Liver (tissue), 9 donors: ENCODE results near the gene NPAS2. TPM values are rescaled to one million over a fixed set of nuclear protein-coding genes. Genes with fewer than 3 reads are reported as not detected.

ENCODE experiments used
- DNase-seq: peaks from one replicate; pipeline ENCODE4 v3.0.0-alpha.2; 2017; ENCODE audit warnings: low spot score
- H3K27ac ChIP-seq, 2 donors: one replicate each; pipeline ENCODE4 v1.7.0; 2013; ENCODE audit warnings: inconsistent platforms in 2 of 2, low read length in 2 of 2, control low read depth in 1 of 2, low read depth in 1 of 2, mild to moderate bottlenecking in 1 of 2
- H3K27me3 ChIP-seq, 4 donors: one replicate each; pipeline versions ENCODE4 v1.6.1 to v1.7.0; 2013; ENCODE audit warnings: low read length in 3 of 4, inconsistent platforms in 1 of 4, mild to moderate bottlenecking in 1 of 4, moderate library complexity in 1 of 4; ENCODE audit not compliant: control insufficient read depth in 4 of 4, insufficient read depth in 4 of 4
- H3K36me3 ChIP-seq, 4 donors: one replicate each; pipeline versions ENCODE4 v1.6.1 to v1.7.0; 2013; ENCODE audit warnings: low read length in 3 of 4, mild to moderate bottlenecking in 3 of 4, low read depth in 1 of 4, moderate library complexity in 1 of 4; ENCODE audit not compliant: control insufficient read depth in 4 of 4, insufficient read depth in 3 of 4
- H3K4me1 ChIP-seq, 4 donors: one replicate each; pipeline versions ENCODE4 v1.6.1 to v1.7.0; 2013; ENCODE audit warnings: low read length in 3 of 4, mild to moderate bottlenecking in 3 of 4, moderate library complexity in 1 of 4; ENCODE audit not compliant: control insufficient read depth in 4 of 4, insufficient read depth in 4 of 4
- H3K4me3 ChIP-seq, 3 donors: one replicate each; pipeline versions ENCODE4 v1.6.1 to v1.7.0; 2013; ENCODE audit warnings: low read length in 3 of 3, control low read depth in 1 of 3, low read depth in 1 of 3, mild to moderate bottlenecking in 1 of 3
- H3K9ac ChIP-seq, 2 donors: one replicate each; pipeline ENCODE4 v1.7.0; 2013; ENCODE audit warnings: low read length in 2 of 2, mild to moderate bottlenecking in 2 of 2, moderate library complexity in 2 of 2, control low read depth in 1 of 2, low read depth in 1 of 2
- H3K9me3 ChIP-seq, 4 donors: one replicate each; pipeline versions ENCODE4 v1.6.1 to v1.7.0; 2013; ENCODE audit warnings: low read length in 3 of 4; ENCODE audit not compliant: control insufficient read depth in 4 of 4
- EGR1 ChIP-seq, 2 donors: IDR thresholded peaks; 2 replicates each; pipeline ENCODE4 v1.6.1; 2016 to 2018; ENCODE audit warnings: antibody characterized with exemption in 2 of 2, low read depth in 2 of 2
- FOXA1 ChIP-seq: IDR thresholded peaks from 2 replicates; pipeline ENCODE4 v1.6.1; 2016; ENCODE audit warnings: antibody characterized with exemption
- FOXA2 ChIP-seq: IDR thresholded peaks from 2 replicates; pipeline ENCODE4 v1.6.1; 2016; ENCODE audit warnings: antibody characterized with exemption
- GABPA ChIP-seq, 2 donors: IDR thresholded peaks in 1 of 2; conservative IDR thresholded peaks in 1 of 2; 2 replicates each; pipeline ENCODE4 v1.6.1; 2016; ENCODE audit warnings: antibody characterized with exemption in 2 of 2, mild to moderate bottlenecking in 1 of 2, moderate library complexity in 1 of 2
- HNF4A ChIP-seq, 2 donors: conservative IDR thresholded peaks; 2 replicates each; pipeline ENCODE4 v1.6.1; 2016; ENCODE audit warnings: antibody characterized with exemption in 2 of 2, mild to moderate bottlenecking in 2 of 2
- HNF4G ChIP-seq: IDR thresholded peaks from 2 replicates; pipeline ENCODE4 v1.6.1; 2016; ENCODE audit warnings: antibody characterized with exemption
- JUND ChIP-seq, 2 donors: IDR thresholded peaks; 2 replicates each; pipeline ENCODE4 v1.6.1; 2016; ENCODE audit warnings: antibody characterized with exemption in 2 of 2
- NR2F2 ChIP-seq: IDR thresholded peaks from 2 replicates; pipeline ENCODE4 v1.6.1; 2016; ENCODE audit warnings: antibody characterized with exemption
- RAD21 ChIP-seq, 2 donors: IDR thresholded peaks; 2 replicates each; pipeline ENCODE4 v1.6.1; 2016; ENCODE audit warnings: antibody characterized with exemption in 2 of 2, mild to moderate bottlenecking in 2 of 2
- RXRA ChIP-seq, 2 donors: IDR thresholded peaks; 2 replicates each; pipeline ENCODE4 v1.6.1; 2017 to 2018; ENCODE audit warnings: antibody characterized with exemption in 2 of 2, mild to moderate bottlenecking in 1 of 2
- SP1 ChIP-seq: IDR thresholded peaks from 2 replicates; pipeline ENCODE4 v1.6.1; 2018; ENCODE audit warnings: antibody characterized with exemption, mild to moderate bottlenecking
- TAF1 ChIP-seq: conservative IDR thresholded peaks from 2 replicates; pipeline ENCODE4 v1.6.1; 2016; ENCODE audit warnings: antibody characterized with exemption, mild to moderate bottlenecking
- YY1 ChIP-seq: IDR thresholded peaks from 2 replicates; pipeline ENCODE4 v1.6.1; 2016; ENCODE audit warnings: antibody characterized with exemption, mild to moderate bottlenecking
- WGBS: extraction: QIAGEN DNeasy Blood & Tissue Kit; methylation state at CpG from one replicate; pipeline ENCODE4 v1.1.7; 2013; 5-methylcytosine and 5-hydroxymethylcytosine counted together
- polyA plus RNA-seq, 2 donors: library from polyadenylated mRNA; stranded (reverse) in 1 of 2; unstranded in 1 of 2; fragments of 200-250 nt in 1 of 2; fragments of >200 nt in 1 of 2; fragmentation: Nextera tagmentation in 1 of 2; extraction: Ambion mirVana in 1 of 2; gene quantifications; one replicate each; pipeline versions ENCODE4 v1.2.1 to v1.2.3, GENCODE V29; 2013 to 2015
- total RNA-seq, 2 donors: library from RNA; depleted of rRNA; stranded (reverse); fragments of >200 nt; gene quantifications; one replicate each; pipeline ENCODE4 v1.2.3, GENCODE V29; 2014
- TF ChIP-seq, protein P1 (sequence below): IDR thresholded peaks from 2 replicates; pipeline ENCODE4 v1.6.1; 2016; ENCODE audit warnings: antibody characterized with exemption, mild to moderate bottlenecking
- TF ChIP-seq, protein P2 (sequence below): IDR thresholded peaks from 2 replicates; pipeline ENCODE4 v1.6.1; 2016; ENCODE audit warnings: antibody characterized with exemption
- TF ChIP-seq, protein P3 (sequence below): IDR thresholded peaks from 2 replicates; pipeline ENCODE4 v1.6.1; 2016; ENCODE audit warnings: antibody characterized with exemption
- TF ChIP-seq, protein P4 (sequence below): IDR thresholded peaks from 2 replicates; pipeline ENCODE4 v1.6.1; 2016; ENCODE audit warnings: antibody characterized with exemption
- TF ChIP-seq, protein P5 (sequence below): fragments of 150-350 bp; IDR thresholded peaks from 2 replicates; pipeline ENCODE4 v1.5.1; 2017; ENCODE audit warnings: improper control_type of control experiment, low read depth, low read length; ENCODE audit not compliant: missing input control
- donor health status: healthy.
- donor health status: healthy.
- donor health status: healthy.
- donor health status: healthy.
- donor health status: healthy.

The NPAS2 gene
- total and polyA plus RNA-seq, 4 donors: 0.33 to 24.3 (median 6.6) TPM

DNA sequence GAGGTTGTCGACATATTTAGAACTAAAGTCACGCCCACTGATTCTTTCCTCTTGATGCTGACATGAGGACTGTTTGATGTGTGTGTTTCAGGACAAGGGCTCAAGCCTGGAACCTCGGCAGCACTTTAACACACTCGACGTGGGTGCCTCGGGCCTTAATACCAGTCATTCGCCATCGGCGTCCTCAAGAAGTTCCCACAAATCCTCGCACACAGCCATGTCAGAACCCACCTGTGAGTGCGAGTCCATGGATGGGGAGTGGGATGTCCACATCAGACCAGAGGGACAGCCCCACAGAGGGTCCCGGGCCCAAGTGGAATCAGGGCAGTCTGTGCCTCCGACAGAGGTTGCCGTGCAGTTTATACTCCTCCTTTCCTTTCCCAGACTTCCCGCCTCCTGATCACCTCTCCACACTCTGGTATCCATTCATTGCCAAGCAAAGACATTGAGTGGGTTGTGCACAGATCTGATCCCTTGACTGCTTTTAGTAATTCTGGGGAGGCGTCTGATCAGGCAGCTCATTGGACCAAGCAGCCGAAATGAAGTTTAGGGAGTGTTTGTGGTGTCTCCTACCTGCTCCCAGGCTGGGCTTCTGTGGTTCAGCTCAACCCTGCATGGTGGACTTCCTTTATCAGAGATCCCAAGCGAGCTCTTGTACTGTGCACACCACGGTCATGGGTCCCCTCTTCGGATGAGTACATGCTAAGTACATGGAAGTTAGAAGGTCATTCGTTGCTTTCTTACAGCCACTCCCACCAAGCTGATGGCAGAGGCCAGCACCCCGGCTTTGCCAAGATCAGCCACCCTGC is 155.0 kb downstream of the NPAS2 start:
- peaks cover 4 to 50% (median 13%) of the 10 kb centered on the region in 4 donors for H3K36me3 ChIP-seq
- no peak overlapping the region for H3K9ac ChIP-seq
- DNase-seq: no peak
- TF ChIP-seq JUND (IDR thresholded peaks at IDR 0.05) (no peak), YY1 (no peak), HNF4A (conservative IDR thresholded peaks at IDR 0.05) (no peak), RXRA (IDR thresholded peaks at IDR 0.05) (no peak), TAF1 (no peak), FOXA2 (no peak), EGR1 (IDR thresholded peaks at IDR 0.05; ENCODE audit: low read depth in 2 of 2) (no peak), HNF4G (no peak), SP1 (no peak), GABPA (IDR thresholded peaks at IDR 0.05 in 1 of 2, conservative IDR thresholded peaks at IDR 0.05 in 1 of 2) (no peak), NR2F2 (no peak), RAD21 (IDR thresholded peaks at IDR 0.05) (no peak), FOXA1 (no peak)
- TF ChIP-seq, protein P1, sequence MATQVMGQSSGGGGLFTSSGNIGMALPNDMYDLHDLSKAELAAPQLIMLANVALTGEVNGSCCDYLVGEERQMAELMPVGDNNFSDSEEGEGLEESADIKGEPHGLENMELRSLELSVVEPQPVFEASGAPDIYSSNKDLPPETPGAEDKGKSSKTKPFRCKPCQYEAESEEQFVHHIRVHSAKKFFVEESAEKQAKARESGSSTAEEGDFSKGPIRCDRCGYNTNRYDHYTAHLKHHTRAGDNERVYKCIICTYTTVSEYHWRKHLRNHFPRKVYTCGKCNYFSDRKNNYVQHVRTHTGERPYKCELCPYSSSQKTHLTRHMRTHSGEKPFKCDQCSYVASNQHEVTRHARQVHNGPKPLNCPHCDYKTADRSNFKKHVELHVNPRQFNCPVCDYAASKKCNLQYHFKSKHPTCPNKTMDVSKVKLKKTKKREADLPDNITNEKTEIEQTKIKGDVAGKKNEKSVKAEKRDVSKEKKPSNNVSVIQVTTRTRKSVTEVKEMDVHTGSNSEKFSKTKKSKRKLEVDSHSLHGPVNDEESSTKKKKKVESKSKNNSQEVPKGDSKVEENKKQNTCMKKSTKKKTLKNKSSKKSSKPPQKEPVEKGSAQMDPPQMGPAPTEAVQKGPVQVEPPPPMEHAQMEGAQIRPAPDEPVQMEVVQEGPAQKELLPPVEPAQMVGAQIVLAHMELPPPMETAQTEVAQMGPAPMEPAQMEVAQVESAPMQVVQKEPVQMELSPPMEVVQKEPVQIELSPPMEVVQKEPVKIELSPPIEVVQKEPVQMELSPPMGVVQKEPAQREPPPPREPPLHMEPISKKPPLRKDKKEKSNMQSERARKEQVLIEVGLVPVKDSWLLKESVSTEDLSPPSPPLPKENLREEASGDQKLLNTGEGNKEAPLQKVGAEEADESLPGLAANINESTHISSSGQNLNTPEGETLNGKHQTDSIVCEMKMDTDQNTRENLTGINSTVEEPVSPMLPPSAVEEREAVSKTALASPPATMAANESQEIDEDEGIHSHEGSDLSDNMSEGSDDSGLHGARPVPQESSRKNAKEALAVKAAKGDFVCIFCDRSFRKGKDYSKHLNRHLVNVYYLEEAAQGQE: no peak
- TF ChIP-seq, protein P2, sequence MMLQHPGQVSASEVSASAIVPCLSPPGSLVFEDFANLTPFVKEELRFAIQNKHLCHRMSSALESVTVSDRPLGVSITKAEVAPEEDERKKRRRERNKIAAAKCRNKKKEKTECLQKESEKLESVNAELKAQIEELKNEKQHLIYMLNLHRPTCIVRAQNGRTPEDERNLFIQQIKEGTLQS: no peak
- TF ChIP-seq, protein P3, sequence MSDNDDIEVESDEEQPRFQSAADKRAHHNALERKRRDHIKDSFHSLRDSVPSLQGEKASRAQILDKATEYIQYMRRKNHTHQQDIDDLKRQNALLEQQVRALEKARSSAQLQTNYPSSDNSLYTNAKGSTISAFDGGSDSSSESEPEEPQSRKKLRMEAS: no peak
- TF ChIP-seq, protein P4, sequence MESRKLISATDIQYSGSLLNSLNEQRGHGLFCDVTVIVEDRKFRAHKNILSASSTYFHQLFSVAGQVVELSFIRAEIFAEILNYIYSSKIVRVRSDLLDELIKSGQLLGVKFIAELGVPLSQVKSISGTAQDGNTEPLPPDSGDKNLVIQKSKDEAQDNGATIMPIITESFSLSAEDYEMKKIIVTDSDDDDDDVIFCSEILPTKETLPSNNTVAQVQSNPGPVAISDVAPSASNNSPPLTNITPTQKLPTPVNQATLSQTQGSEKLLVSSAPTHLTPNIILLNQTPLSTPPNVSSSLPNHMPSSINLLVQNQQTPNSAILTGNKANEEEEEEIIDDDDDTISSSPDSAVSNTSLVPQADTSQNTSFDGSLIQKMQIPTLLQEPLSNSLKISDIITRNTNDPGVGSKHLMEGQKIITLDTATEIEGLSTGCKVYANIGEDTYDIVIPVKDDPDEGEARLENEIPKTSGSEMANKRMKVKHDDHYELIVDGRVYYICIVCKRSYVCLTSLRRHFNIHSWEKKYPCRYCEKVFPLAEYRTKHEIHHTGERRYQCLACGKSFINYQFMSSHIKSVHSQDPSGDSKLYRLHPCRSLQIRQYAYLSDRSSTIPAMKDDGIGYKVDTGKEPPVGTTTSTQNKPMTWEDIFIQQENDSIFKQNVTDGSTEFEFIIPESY: no peak
- TF ChIP-seq, protein P5, sequence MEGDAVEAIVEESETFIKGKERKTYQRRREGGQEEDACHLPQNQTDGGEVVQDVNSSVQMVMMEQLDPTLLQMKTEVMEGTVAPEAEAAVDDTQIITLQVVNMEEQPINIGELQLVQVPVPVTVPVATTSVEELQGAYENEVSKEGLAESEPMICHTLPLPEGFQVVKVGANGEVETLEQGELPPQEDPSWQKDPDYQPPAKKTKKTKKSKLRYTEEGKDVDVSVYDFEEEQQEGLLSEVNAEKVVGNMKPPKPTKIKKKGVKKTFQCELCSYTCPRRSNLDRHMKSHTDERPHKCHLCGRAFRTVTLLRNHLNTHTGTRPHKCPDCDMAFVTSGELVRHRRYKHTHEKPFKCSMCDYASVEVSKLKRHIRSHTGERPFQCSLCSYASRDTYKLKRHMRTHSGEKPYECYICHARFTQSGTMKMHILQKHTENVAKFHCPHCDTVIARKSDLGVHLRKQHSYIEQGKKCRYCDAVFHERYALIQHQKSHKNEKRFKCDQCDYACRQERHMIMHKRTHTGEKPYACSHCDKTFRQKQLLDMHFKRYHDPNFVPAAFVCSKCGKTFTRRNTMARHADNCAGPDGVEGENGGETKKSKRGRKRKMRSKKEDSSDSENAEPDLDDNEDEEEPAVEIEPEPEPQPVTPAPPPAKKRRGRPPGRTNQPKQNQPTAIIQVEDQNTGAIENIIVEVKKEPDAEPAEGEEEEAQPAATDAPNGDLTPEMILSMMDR: no peak
- 93% methylated on average over 22 of the region's 22 CpGs for WGBS
- no peaks in the 10 kb centered on the region for H3K4me1 ChIP-seq
- H3K9me3 ChIP-seq: no peaks in the 10 kb centered on the region
- H3K4me3 ChIP-seq: no peak overlapping the region
- H3K27ac ChIP-seq: no peak overlapping the region
- H3K27me3 ChIP-seq: no peaks in the 10 kb centered on the region
